Tibial nerve (tissue), 4 donors: ENCODE measurements around the gene RENBP. TPM values are rescaled to one million over a fixed set of nuclear protein-coding genes. Genes with fewer than 3 reads are reported as not detected.
"Not testable (repeated sequence)": the region's sequence is repeated elsewhere in the genome, so short reads cannot be mapped to it uniquely, and the experiment has no call there.

Experiments used
- DNase-seq, 2 donors: peaks; one replicate each; pipeline ENCODE4 v3.0.0-alpha.2; 2019; ENCODE audit warnings: low spot score in 2 of 2
- H3K27ac ChIP-seq, 4 donors: fragments of 200-600 bp; sonication (generic) in 3 of 4; one replicate each; pipeline ENCODE4 v1.5.1; 2017 to 2019; ENCODE audit warnings: mild to moderate bottlenecking in 1 of 4
- H3K27me3 ChIP-seq, 2 donors: fragments of 200-600 bp; sonication (generic) in 1 of 2; one replicate each; pipeline versions ENCODE4 v1.5.1 to v1.6.0; 2017 to 2019
- H3K36me3 ChIP-seq, 3 donors: fragments of 200-600 bp; sonication (generic); one replicate each; pipeline ENCODE4 v1.5.1; 2018 to 2019
- H3K4me1 ChIP-seq, 4 donors: fragments of 200-600 bp; sonication (generic) in 3 of 4; one replicate each; pipeline ENCODE4 v1.5.1; 2017 to 2019
- H3K4me3 ChIP-seq, 4 donors: fragments of 200-600 bp; sonication (generic) in 3 of 4; one replicate each; pipeline ENCODE4 v1.5.1; 2017 to 2019; ENCODE audit warnings: mild to moderate bottlenecking in 1 of 4, moderate library complexity in 1 of 4
- H3K9me3 ChIP-seq, 4 donors: fragments of 200-600 bp; sonication (generic) in 3 of 4; one replicate each; pipeline ENCODE4 v1.5.1; 2017 to 2019
- EP300 ChIP-seq, 2 donors: sonication (generic); formaldehyde crosslinking; IDR thresholded peaks; one replicate each; pipeline ENCODE4 v1.6.1; 2017; ENCODE audit warnings: antibody characterized with exemption in 2 of 2, mild to moderate bottlenecking in 1 of 2
- POLR2A ChIP-seq, 2 donors: fragments of 450-650 bp; IDR thresholded peaks; one replicate each; pipeline ENCODE4 v1.6.1; 2017; ENCODE audit warnings: antibody characterized with exemption in 2 of 2, mild to moderate bottlenecking in 2 of 2, moderate library complexity in 2 of 2
- WGBS, 2 donors: methylation state at CpG; one replicate each; pipeline ENCODE4 v1.1.5; 2018; 5-methylcytosine and 5-hydroxymethylcytosine counted together
- total RNA-seq, 4 donors: library from RNA; depleted of rRNA; stranded (reverse); fragments of >200 nt; gene quantifications; one replicate each; pipeline ENCODE4 v1.1.0, GENCODE V29; 2016
- TF ChIP-seq, protein P1 (sequence below), 5 experiments: fragments of 200-600 bp in 3 of 5; fragments of 450-650 bp in 2 of 5; sonication (generic) in 3 of 5; IDR thresholded peaks; one replicate each; pipeline ENCODE4 v1.5.1; 2016 to 2019; ENCODE audit warnings: antibody characterized with exemption in 5 of 5, mild to moderate bottlenecking in 3 of 5, moderate library complexity in 2 of 5

The RENBP gene
- total RNA-seq, 4 donors from 2014 or later, result 12.1 to 28.8 (median 17.8) TPM

DNA sequence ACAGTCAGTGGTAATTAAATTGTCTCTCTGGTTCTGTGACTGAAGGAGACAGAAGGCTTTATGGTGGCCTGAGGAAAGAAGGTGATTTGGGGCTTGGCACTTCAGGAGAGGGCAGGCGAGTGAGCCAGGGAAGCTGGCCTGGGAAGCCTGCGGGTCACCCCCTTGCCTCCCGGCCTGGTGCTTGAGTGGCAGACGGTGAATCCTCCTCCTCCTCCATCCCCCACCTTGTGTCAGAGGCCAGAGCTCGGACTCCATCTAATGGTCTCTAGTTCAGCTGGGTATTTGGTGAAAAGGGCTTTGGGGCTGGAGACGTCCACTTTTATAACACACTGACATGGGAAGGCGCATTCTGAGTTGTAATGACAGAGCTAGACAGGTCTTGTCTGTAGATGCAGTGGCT is 36.8 kb upstream of the RENBP start:
- Histone ChIP-seq H3K4me1 (peaks cover 0 to 33% (median 9%) of the 10 kb centered on the region in 4 donors), H3K9me3 (no peaks in the 10 kb centered on the region), H3K27ac (peak overlapping the region; percentile 61 to 84 (median 72)), H3K36me3 (no peaks in the 10 kb centered on the region), H3K27me3 (peaks cover 0 to 3% of the 10 kb centered on the region in 2 donors), H3K4me3 (no peak overlapping the region)
- DNase-seq, result no peak
- TF ChIP-seq POLR2A (IDR thresholded peaks at IDR 0.05) (no peak), EP300 (IDR thresholded peaks at IDR 0.05) (no peak)
- TF ChIP-seq, protein P1, sequence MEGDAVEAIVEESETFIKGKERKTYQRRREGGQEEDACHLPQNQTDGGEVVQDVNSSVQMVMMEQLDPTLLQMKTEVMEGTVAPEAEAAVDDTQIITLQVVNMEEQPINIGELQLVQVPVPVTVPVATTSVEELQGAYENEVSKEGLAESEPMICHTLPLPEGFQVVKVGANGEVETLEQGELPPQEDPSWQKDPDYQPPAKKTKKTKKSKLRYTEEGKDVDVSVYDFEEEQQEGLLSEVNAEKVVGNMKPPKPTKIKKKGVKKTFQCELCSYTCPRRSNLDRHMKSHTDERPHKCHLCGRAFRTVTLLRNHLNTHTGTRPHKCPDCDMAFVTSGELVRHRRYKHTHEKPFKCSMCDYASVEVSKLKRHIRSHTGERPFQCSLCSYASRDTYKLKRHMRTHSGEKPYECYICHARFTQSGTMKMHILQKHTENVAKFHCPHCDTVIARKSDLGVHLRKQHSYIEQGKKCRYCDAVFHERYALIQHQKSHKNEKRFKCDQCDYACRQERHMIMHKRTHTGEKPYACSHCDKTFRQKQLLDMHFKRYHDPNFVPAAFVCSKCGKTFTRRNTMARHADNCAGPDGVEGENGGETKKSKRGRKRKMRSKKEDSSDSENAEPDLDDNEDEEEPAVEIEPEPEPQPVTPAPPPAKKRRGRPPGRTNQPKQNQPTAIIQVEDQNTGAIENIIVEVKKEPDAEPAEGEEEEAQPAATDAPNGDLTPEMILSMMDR (IDR thresholded peaks at IDR 0.05), result no peak
- WGBS, 2 donors, result 59 to 78% methylated on average over 7 of the region's 7 CpGs

DNA sequence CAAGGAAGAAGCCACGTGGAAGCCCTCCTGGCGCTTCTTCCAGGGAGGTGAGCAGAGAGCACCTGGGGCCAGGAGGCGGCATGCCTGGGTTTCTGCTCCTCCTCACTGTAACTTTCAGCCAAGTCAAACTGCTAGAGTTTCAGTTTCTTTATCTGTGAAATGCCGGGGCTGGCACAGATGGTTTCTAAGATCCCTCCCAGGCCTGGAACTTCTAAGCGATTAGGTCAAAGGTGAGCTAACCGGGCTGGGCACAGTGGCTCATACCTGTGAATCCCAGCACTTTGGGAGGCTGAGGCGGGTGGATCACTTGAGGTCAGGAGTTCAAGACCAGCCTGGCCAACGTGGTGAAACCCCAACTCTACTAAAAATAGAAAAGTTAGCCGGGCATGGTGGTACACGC is 36.0 kb upstream of the RENBP start:
- Histone ChIP-seq H3K27ac (peak overlapping the region in 2 of 4 donors; percentile 78 to 84), H3K4me1 (peaks cover 0 to 29% (median 9%) of the 10 kb centered on the region in 4 donors)
- not testable (repeated sequence) for DNase-seq, H3K9me3 ChIP-seq, H3K27me3 ChIP-seq, H3K4me3 ChIP-seq, H3K36me3 ChIP-seq
- 75 to 83% methylated on average over 8 to 10 of the region's 10 CpGs for WGBS, 2 donors

DNA sequence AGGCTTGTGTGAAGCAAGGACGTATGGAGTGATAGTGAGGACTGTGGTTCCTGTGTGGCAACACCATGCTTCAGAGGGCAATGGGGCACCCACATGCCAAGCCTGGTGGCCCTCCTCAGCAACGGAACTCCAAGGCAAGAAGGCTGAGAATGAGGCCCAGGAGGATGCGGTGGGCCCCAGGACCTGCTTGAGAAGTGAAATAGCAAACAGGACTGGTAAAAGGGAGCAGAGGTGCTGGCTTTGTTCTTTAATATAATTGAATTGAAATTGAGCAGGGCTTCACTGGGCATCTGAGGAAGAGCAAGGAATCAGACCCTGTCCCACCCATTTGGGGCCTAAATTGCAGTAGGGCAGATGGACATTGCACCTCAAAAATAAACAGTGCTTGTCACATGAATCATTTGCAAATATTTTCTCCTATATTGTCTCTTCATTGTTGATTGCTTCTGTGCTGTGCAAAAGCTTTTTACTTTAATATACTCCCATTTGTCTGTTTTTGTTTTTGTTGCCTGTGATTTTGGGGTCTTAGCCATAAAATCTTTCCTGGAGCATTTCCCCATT is 30.4 kb upstream of the RENBP start:
- Histone ChIP-seq H3K27ac (peak overlapping the region in 3 of 4 donors; percentile 91 to 98 (median 96)), H3K27me3 (no peaks in the 10 kb centered on the region), H3K4me1 (peaks cover 0 to 17% (median 2%) of the 10 kb centered on the region in 4 donors), H3K9me3 (no peaks in the 10 kb centered on the region), H3K4me3 (no peak overlapping the region), H3K36me3 (no peaks in the 10 kb centered on the region)
- TF ChIP-seq POLR2A (IDR thresholded peaks at IDR 0.05) (no peak), EP300 (IDR thresholded peaks at IDR 0.05) (no peak)
- TF ChIP-seq, protein P1 (IDR thresholded peaks at IDR 0.05), result no peak
- no peak for DNase-seq
- WGBS, 2 donors, result 63 to 76% methylated on average over 3 of the region's 3 CpGs

DNA sequence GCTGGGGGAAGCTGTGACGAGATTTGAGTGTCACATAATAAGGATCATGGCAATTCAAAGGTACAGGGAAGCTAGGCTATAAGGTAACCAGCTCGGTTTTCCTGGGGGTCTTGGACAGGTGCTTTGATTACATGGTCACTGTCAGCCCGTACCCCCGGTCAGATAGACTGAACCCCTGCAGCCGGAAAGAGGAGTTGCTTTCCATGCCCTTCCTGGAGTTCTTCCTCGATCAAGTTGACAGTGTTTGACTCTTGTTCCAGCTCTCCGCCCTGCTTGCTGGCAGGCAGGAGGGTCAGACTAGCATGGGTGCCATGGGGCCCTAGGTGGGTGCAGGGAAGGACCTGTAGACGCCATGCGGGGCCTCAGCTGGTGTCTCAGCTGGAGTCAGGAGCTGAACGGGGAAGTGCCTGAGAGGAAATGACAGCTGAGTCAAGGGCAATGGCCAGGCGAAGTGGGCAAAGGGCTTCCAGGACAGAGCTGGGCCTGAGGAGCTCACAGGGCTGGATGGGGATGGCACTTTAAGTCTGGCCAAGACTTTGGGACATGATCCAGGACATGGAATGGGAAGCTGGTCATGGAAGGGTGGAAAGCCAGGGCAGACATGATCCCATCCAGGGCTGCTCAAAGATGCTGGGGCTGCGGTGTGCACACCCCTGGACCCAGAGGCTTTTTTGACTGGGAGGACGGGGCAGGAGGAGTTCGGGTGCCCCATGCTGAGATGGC is 29.7 kb upstream of the RENBP start:
- 65 to 74% methylated on average over 13 of the region's 14 CpGs for WGBS, 2 donors
- peaks cover 0 to 22% (median 4%) of the 10 kb centered on the region in 4 donors for H3K4me1 ChIP-seq
- H3K9me3 ChIP-seq, result no peaks in the 10 kb centered on the region
- TF ChIP-seq EP300 (IDR thresholded peaks at IDR 0.05), result no peak
- TF ChIP-seq POLR2A (IDR thresholded peaks at IDR 0.05), result no peak
- TF ChIP-seq, protein P1 (IDR thresholded peaks at IDR 0.05), result no peak
- H3K27me3 ChIP-seq, result no peaks in the 10 kb centered on the region
- DNase-seq, result no peak
- H3K27ac ChIP-seq, result peak overlapping the region; percentile 91 to 98 (median 96)
- H3K4me3 ChIP-seq, result no peak overlapping the region
- no peaks in the 10 kb centered on the region for H3K36me3 ChIP-seq

DNA sequence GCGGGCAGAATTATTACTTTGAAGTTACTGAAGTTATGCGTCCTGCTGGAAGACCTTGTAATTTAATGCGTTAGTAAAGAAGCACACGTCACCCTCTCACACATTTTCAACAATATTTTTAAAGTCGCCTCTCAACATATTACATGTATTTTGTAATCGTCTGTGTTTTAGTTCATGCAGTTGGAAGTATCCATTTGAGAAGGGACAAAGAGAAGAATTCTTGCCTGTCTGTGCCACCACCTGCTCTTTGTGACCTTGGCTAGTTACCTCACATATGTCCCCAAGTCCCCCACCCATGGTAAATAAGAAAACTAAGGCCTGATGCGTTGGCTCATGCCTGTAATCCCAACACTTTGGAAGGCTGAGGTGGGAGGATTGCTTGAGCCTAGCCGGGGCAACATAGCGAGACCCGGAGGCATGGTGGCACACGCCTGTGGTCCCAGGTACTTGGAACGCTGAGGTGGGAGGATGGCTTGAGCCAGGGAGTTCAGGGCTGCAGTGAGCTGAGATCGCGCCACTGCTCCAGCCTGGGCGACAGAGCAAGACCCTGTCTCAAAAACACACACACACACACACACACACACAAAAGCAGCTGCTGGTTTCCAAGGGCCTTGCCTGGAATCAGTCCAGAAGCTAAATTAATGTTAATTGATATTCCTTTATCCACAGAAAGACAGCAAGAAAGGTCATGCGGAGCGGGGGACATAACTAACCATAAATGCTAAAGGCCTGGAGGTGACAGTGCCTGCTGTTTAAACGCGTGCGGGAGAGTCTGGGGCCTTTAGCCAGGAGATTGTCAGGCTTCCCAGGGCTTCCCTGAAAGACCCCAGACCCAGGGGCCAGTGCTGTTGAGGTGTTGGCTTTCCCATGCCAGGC is 28.9 kb upstream of the RENBP start:
- H3K27me3 ChIP-seq, result no peaks in the 10 kb centered on the region

More for the DNA sequence above, 28.9 kb upstream of the RENBP start:
- H3K4me3 ChIP-seq, result peak overlapping the region; percentile 47 to 95 (median 56)
- TF ChIP-seq EP300 (IDR thresholded peaks at IDR 0.05) (no peak), POLR2A (IDR thresholded peaks at IDR 0.05) (no peak)
- TF ChIP-seq, protein P1 (IDR thresholded peaks at IDR 0.05), result no peak
- peak overlapping the region; percentile 91 to 98 (median 96) for H3K27ac ChIP-seq
- no peaks in the 10 kb centered on the region for H3K36me3 ChIP-seq
- peaks cover 0 to 30% (median 12%) of the 10 kb centered on the region in 4 donors for H3K4me1 ChIP-seq
- DNase-seq, result no peak
- no peaks in the 10 kb centered on the region for H3K9me3 ChIP-seq
- WGBS, 2 donors, result 15 to 48% methylated on average over 15 to 20 of the region's 20 CpGs
